RCC 7860 (cell line): Measurements from ENCODE around the gene SLC2A4RG.
"Not testable (repeated sequence)": the region's sequence is repeated elsewhere in the genome, so short reads cannot be mapped to it uniquely, and the experiment has no call there.

Experiments used
- DNase-seq: peaks from one replicate; pipeline ENCODE4 v3.0.0-alpha.2; 2015; ENCODE audit warnings: low spot score
- FAIRE-seq: peaks from 2 replicates; lab custom pipeline; 2012; peaks lifted over from hg19 to GRCh38; lab: Jason Lieb, UNC

Gene SLC2A4RG

DNA sequence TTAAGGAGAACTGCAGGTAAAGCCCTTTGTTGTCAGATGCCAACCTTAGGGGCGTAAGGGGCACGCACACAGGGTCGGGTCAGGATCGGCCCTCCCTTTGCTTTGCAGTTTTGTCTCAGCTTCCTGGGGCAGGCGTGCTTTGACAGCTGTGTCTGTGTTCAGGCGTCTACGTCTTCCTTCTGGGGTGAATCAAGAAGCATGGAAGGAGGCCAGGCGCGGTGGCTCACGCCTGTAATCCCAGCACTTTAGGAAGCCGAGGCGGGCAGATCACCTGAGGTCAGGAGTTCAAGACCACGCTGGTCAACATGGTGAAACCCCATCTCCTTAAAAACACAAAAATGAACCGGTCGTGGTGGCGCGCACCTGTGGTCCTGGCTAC, 30.4 kb upstream of the SLC2A4RG start:
- FAIRE-seq (no peak), DNase-seq (no peak)

DNA sequence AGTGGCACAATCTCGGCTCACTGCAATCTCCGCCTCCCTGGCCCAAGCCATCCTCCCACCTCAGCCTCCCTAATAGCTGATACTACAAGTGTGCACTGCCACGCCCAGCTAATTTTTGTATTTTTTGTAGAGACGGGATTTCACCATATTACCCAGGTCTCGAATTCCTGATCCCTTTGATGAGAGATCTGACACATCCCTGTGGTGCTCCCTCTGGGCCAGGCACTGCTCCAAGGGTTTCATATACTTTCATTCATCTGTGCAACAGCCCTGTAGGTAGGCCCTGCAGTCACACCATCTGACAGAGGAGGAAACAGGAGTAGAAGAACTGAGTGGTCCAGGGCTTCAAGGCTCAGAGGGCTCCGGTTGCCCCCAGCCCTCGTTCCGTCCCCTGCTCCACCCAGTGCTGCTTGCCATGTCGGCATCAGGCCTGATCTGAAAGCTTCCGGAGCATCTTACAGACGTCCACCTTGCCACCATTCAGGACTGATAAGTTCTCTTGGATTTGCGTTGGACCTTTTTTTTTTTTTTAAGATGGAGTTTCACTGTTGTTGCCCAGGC, 28.4 kb upstream of the SLC2A4RG start:
- DNase-seq (no peak), FAIRE-seq (no peak)

DNA sequence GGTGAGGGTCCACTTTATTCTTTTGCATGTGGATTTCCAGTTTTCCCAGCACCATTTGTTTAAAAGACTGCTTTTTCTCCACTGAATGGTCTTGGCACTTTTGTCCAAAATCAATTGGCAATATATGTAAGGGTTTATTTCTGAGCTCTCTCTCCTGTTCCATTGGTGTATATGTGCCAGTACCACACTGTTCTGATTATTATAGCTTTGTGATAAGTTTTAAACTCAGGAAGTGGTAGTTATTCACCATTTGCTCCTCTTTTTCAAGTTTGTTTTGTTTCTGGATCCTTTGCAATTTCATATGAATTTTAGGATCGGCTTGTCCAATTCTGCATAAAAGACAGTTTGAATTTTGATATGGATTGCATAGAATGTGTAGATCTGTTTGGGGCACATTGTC, 27.4 kb upstream of the SLC2A4RG start:
- no peak for FAIRE-seq
- DNase-seq = no peak

DNA sequence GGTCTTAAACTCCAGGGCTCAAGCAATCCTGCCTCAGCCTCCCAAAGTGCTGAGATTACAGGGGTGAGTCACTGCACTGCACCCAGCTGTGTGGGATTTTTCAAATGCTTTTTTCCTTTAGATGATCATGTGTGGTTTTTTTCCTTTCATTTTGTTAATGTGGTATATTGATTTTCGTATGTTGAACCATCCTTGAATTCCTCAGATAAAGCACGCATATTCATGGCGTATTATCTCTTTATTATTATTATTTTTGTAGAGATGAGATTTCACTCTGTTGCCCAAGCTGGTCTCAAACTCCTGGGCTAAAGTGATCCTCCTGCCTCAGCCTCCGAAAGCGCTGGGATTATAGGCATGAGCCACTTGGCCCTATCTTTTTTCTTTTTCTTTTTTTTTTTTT, 24.7 kb upstream of the SLC2A4RG start:
- no peak for FAIRE-seq
- DNase-seq = no peak

DNA sequence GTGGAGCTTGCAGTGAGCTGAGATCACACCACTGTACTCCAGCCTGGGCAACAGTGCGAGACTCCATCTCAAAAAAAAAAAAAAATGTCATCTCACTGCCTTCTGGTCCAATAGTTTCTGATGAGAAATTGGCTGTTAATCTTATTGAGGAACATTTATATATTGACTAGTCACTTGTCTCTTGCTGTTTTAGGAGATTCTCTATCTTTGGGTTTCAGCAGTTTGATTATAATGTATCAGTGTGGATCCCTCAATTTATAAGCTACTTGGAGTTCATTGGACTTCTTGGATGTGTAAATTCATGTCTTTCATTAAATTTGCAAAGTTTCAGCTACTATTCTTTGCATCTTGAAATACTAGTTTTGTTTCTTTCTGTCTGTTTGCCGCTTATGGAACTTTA, 20.6 kb upstream of the SLC2A4RG start:
- FAIRE-seq (no peak), DNase-seq (no peak)

DNA sequence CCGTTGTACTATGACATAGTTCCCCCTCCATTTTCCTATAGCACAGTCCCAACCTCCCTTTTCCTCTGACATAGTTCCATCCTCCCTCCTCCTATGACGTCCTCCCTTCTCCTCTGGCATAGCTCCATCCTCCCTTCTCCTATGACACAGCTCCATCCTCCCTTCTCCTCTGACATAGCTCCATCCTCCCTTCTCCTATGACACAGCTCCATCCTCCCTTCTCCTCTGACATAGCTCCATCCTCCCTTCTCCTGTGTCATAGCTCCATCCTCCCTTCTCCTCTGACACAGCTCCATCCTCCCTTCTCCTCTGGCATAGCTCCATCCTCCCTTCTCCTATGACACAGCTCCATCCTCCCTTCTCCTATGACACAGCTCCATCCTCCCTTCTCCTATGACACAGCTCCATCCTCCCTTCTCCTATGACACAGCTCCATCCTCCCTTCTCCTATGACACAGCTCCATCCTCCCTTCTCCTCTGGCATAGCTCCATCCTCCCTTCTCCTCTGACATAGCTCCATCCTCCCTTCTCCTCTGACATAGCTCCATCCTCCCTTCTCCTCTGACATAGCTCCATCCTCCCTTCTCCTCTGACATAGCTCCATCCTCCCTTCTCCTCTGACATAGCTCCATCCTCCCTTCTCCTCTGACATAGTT, 16.5 kb upstream of the SLC2A4RG start:
- not testable (repeated sequence) for DNase-seq, FAIRE-seq

DNA sequence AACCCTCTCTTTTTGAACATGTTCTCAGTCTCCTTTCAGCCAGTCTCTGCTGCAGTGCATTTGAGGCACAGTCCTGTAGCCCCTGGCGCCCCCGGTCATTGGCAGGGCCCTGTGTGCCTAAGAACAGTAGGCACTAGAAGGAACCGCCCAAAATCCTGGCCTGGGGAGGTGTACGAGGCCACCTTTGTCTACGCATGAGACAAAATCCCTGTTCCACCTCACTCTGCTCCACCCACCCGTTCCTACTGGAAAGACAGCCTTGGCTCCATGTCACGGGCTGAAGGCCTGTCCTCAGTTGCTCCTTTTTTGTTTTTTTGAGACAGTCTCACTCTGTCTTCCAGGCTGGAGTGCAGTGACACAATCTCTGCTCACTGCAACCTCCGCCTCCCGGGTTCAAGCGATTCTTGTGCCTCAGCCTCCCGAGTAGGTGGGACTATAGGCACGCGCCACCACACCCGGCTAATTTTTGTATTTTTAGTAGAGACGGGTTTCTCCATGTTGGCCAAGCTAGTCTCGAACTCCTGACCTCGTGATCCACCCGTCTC, 9.3 kb upstream of the SLC2A4RG start:
- DNase-seq, FAIRE-seq: not testable (repeated sequence)

DNA sequence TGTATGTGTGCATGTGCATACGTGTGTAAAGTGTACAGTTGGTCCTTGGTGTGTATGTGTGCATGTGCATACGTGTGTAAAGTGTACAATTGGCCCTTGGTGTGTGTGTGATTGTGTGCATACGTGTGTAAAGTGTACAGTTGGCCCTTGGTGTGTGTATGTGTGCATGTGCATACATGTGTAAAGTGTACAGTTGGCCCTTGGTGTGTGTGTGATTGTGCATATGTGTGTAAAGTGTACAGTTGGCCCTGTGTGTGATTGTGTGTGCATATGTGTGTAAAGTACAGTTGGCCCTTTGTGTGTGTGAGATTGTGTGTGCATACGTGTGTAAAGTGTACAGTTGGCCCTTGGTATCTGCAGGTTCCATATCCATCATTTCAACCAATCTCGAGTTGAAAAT, 8.2 kb upstream of the SLC2A4RG start:
- DNase-seq = no peak
- no peak for FAIRE-seq

DNA sequence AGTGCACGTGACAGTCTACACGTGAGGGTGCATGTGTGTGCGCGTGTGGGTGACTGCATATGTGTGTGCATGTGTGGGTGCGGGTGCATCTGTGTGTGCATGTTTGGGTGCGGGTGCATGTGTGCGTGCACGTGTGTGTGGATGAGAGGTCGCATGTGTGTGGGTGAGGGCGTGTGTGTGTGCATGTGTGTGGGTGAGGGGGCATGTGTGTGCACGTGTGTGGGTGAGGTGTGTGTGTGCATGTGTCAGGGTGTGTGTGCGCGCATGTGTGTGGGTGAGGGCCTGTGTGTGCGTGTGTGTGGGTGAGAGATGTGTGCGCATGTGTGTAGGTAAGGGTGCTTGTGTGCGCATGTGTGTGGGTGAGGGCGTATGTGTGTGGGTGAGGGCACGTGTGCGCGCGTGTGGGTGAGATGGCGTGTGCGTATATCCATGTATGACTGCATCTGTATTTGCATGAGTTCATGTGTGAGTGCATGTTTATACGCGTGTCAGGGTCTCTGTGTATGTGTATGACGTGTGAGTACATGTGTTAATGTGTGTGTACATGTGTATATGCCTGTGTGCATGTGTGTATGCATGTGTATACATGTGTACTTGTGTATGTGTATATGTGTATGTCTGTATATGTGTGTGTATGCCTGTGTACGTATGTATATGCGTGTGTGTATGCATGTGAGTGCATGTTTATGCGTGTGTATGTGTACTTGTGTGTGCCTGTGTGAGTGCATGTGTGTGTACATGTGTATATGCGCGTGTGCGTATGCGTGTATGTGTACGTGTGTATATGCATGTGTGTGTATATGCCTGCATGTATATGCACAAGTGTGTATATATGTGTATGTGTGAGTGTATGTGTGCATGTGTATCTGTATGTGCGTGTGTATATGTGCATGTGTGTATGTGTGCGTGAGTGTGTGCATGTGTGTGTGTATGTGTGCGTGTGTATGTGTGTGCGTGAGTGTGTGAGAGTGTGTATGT, 7.2 kb upstream of the SLC2A4RG start:
- FAIRE-seq (no peak), DNase-seq (no peak)

DNA sequence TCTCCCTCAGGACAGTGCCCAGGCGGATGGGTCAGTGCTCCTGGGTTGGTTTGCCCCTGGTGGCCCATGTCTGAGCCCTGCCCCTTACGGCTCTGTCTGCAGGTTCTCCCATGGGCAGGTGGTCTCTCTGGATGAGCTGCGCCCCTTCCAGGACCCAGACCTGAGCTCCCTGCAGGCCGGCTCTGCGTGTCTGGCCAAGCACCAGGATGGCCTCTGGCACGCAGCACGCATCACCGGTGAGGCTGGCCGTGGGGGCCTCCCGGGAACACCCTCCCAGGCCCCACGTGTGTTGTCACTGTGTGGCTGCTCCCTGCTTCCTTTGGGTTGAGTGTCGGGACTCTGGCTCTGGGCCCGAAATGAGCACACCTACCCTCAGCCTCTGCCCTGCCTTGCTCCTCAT, 6.5 kb upstream of the SLC2A4RG start:
- no peak for DNase-seq
- no peak for FAIRE-seq

DNA sequence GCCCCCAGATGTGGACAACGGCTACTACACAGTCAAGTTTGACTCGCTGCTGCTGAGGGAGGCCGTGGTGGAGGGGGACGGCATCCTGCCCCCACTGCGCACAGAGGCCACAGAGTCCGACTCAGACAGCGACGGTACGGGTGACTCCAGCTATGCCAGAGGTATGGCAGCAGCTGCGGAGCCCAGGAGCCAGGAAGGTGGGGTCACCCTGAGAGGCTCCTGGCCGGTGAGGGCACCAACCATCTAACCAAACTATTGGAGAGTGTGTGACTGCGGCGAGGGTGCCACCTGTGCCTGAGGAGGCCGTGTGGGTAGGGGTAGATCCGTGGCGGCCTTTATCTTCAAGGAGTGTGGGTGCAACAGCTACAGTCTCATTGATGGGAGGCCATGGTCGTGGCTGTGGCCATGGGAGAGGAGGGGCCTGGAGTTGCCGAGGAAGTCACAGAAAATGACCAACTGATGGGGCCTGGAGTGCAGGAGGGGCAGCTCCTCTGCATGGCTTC, 5.9 kb upstream of the SLC2A4RG start:
- no peak for FAIRE-seq
- DNase-seq = no peak

DNA sequence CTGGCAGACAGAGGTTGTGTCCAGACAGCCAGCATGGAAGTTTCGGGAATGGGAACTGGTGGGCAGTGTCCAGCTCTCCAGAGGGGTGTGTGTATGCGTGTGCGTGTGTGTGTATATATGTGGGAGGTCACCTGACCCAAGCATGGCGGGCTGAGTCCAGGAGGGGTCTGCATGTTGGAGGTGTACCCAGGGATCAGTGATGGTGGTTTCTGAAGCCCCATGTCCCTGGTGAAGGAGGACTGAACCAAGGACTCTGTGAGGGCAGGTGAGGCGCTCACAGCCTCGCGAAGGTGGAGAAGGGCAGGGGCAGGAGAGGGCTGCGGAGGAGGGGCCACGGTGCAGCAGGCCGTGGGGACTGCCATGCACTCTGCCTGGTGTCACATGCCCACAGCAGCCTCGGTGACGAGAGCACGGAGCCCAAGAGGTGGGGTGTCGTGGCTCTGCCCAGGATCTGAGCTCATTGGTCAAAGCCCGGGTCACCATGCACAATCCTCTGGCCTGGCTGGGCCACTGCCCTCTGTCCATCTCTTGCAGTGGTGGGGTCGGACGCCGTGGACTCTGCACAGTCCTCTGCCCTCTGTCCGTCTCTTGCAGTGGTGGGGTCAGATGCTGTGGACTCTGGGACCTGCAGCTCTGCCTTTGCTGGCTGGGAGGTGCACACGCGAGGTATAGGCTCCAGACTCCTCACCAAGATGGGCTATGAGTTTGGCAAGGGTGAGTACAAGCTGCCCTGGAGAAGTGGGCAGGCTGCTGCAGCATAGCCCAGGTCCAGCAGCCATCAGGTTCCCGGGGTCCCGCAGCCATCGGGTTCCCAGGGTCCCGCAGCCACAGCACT, 5.2 kb upstream of the SLC2A4RG start:
- FAIRE-seq = no peak
- DNase-seq = no peak

DNA sequence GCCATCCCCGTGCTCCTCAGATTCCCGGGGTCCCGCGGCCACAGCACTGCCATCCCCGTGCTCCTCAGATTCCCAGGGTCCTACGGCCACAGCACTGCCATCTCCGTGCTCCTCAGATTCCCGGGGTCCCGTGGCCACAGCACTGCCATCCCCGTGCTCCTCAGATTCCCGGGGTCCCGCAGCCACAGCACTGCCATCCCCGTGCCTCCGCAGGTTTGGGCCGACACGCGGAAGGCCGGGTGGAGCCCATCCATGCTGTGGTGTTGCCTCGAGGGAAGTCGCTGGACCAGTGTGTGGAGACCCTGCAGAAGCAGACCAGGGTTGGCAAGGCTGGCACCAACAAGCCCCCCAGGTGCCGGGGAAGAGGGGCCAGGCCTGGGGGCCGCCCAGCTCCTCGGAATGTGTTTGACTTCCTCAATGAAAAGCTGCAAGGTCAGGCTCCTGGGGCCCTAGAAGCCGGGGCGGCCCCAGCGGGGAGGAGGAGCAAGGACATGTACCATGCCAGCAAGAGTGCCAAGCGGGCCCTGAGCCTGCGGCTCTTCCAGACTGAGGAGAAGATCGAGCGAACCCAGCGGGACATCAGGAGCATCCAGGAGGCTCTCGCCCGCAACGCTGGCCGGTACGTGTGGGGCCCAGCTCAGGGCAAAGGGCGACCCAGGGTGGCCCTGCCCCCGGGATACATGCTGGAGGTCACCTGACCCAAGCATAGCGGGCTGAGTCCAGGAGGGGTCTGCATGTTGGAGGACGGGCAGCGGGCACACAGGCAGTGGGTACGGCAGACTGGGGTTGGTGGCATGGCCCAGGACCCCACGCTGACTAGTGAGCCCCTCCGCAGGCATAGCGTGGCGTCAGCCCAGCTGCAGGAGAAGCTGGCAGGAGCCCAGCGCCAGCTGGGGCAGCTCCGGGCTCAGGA, 4.4 kb upstream of the SLC2A4RG start:
- DNase-seq = no peak
- no peak for FAIRE-seq

DNA sequence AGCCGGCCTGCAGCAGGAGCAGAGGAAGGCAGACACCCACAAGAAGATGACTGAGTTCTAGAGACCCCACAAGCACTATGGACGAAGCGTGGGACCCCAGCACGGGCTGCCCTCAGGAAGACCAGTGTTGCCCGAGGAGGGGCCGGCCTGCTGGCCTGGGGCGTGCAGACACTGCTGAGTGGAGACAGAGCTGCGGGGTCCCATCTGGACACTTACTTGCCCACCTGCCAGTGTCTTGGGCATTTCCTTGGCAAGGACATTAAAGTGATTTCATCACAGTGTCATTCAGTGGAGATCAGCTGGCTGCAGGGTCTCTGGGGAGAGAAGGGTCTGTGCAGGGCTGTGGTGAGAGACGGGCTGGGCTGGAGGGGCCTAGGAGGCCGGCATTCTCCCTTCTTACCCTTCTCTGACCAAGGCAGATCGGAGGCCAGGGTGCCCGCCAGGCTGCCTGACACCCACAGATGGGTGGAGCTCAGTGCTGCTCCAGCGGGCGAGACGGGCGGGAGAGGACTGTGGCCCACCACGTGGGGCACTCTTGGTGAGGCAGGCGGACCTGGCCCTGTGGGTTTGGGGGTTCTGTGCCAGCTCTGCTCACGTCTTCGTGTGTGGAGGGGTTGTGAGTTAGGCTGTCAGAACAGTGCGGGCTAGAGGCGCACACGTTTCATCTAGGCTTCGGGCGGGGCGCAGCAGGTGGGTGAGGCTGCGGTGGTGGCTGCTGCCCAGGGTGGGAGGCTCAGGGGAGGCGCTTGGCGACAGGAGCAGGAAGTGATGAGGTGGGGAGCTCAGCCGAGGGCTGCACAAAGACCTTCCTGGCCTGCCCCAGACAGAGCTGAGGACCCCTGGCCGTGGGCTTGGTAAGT, 3.5 kb upstream of the SLC2A4RG start, which contains the start of gene LIME1:
Gene LIME1, plus strand, starts transcription at position 806 of the 860 bp plus-strand sequence. CDS start 886 bp downstream, outside the sequence.
- DNase-seq = no peak

DNA sequence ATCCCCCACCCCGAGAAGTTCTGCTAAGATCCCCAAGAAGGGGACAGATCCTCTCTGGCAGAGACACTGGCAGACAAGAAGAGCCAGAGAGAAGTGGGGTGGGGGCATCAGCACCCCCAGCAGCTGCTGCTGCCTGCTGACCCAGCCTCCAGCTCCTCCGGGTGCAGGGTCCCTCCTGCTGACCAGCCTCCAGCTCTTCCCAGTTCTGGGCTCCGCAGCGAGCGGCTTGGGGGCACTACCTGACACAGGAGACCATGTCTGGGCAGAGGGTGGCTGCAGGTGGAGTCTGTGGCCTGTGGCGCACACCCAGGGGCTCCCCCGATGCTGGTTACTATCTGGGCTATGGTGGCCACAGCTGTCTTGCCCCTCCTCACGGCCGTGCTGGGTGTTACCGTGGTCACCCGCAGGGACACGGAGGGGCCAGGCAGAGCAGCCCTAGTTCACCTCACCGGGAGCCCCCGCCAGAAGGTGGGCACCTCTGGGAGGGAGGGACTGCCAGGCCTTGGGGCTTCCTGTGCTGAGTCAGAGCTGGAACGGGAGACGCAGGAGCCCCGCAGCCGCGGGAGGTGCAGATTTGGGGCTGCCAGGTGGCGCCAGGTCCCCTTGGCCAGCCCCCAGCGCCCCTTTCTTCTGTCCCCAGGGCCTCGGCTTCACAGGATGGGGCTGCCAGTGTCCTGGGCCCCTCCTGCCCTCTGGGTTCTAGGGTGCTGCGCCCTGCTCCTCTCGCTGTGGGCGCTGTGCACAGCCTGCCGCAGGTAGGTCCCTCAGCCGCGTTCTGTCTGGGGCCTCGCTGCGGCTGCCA, 2.5 kb upstream of the SLC2A4RG start:
- FAIRE-seq = no peak
- DNase-seq = no peak

More for the DNA sequence above, 3.5 kb upstream of the SLC2A4RG start, which contains the start of gene LIME1:
- FAIRE-seq = no peak

DNA sequence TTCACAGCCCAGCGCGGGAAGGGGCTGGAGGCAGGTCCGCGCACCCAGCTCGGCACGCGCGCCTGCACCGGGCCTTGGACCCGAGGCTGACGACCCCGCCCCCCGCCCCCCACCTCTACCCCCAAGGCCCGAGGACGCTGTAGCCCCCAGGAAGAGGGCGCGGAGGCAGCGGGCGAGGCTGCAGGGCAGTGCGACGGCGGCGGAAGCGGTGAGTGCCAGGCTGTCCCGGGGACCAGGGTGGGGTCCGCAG, 2.0 kb upstream of the SLC2A4RG start:
- FAIRE-seq (no peak), DNase-seq (no peak)

DNA sequence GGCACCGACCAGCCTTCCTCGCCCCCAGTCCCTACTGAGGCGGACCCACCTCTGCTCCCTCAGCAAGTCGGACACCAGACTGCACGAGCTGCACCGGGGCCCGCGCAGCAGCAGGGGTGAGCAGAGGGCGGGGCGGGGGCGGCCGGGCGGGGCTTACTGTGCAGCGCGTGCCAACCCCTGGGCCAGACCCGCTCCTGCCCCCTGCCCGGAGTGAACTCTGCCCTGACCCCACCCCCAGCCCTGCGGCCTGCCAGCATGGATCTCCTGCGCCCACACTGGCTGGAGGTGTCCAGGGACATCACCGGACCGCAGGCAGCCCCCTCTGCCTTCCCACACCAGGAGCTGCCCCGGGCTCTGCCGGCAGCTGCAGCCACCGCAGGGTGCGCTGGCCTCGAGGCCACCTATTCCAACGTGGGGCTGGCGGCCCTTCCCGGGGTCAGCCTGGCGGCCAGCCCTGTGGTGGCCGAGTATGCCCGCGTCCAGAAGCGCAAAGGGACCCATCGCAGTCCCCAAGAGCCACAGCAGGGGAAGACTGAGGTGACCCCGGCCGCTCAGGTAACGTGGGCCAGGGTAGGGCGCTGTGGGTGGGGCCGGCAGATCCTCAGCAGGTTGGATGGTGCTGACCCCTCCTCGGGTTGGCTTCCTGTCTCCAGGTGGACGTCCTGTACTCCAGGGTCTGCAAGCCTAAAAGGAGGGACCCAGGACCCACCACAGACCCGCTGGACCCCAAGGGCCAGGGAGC, 1.5 kb upstream of the SLC2A4RG start:
- FAIRE-seq (no peak), DNase-seq (no peak)
